ENCODE measurements around the gene MAPK13.

MAPK13 gene

DNA sequence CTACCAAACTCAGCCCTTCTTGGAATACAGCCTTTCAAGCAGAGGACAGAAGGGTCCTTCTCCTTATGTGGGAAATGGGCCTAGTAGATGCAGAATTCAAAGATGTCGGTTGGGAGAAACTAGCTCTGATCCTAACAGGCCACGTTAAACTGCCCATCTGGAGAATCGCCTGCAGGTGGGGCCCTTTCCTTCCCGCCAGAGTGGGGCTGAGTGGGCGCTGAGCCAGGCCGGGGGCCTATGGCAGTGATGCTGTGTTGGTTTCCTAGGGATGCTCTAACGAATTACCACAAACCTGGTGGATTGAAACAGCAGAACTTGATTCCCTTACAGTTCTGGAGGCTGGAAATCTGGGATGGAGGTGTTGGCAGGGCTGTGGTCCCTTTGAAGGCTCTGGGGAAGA is 9.1 kb downstream of the MAPK13 start:
- Mint-ChIP-seq H3K4me1 (peaks cover 31 to 47% of the 10 kb centered on the region in 2 donors), H3K9me3 (no peaks in the 10 kb centered on the region), H3K4me3 (no peak overlapping the region), H3K27ac (no peak overlapping the region), H3K36me3 (peaks cover 39 to 67% of the 10 kb centered on the region in 2 donors), H3K27me3 (no peaks in the 10 kb centered on the region)
- ATAC-seq (replicated peaks) (no peak), DNase-seq (no peak)

DNA sequence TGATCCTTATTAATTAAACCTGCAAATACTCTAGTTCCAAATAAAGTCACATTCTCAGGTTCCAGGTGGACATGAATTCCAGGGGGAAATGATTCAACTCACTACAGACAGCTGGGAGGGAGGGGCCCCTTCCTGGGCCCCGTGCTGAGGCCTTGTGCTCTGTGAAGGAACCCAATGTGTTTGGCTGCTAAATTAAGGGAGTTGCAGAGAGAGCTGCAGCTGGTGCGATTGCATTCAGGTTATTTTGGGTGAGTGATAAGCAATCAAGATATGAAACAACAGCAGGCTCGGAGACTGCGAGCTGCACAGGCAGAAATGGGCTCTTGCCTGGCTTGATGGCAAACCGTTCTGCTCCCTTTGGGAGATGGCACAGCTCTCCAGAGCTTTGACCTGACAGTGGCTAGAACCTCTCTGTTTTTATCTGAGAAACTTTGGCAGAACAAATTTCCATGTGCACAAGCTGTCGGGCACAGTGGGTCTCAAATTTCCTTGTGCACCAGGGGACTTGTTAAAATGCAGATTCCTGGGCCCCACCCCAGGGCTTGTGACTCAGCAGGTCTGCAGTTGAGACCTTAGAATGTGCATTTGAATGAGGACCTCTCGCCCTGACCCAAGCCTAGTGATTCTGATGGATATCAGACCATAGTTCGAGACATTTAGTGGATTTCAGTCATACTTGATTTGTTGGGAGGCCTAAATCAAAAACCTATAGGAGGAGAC is 9.8 kb downstream of the MAPK13 start:
- no peaks in the 10 kb centered on the region for H3K27me3 Mint-ChIP-seq
- peaks cover 28 to 40% of the 10 kb centered on the region in 2 donors for H3K4me1 Mint-ChIP-seq
- no peak for ATAC-seq (replicated peaks)
- peaks cover 35 to 61% of the 10 kb centered on the region in 2 donors for H3K36me3 Mint-ChIP-seq
- no peak for DNase-seq
- peak overlapping the region; percentile 67 for H3K27ac Mint-ChIP-seq
- H3K9me3 Mint-ChIP-seq, result no peaks in the 10 kb centered on the region
- no peak overlapping the region for H3K4me3 Mint-ChIP-seq

DNA sequence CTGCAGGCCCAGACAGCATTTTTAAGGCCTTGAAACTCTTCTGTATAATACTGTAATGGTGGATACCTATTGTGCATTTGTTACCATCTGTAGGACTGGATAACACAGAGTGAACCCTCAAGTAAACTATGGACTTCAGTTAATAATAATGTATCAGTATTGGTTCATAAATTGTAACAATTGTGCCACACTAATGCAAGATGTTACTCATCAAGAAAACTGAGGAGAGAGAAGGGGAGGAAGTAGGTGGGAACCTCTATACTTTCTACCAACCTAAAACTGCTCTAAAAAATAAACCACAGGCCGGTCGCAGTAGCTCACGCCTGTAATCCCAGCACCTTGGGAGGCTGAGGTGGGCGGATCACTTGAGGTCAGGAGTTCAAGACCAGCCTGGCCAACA is 10.8 kb downstream of the MAPK13 start:
- no peak for ATAC-seq (replicated peaks)
- no peak overlapping the region for H3K27ac Mint-ChIP-seq
- DNase-seq, result no peak
- H3K27me3 Mint-ChIP-seq, result no peaks in the 10 kb centered on the region
- H3K4me1 Mint-ChIP-seq, result peaks cover 21 to 31% of the 10 kb centered on the region in 2 donors
- no peaks in the 10 kb centered on the region for H3K9me3 Mint-ChIP-seq
- H3K36me3 Mint-ChIP-seq, result peaks cover 29 to 52% of the 10 kb centered on the region in 2 donors
- H3K4me3 Mint-ChIP-seq, result no peak overlapping the region

DNA sequence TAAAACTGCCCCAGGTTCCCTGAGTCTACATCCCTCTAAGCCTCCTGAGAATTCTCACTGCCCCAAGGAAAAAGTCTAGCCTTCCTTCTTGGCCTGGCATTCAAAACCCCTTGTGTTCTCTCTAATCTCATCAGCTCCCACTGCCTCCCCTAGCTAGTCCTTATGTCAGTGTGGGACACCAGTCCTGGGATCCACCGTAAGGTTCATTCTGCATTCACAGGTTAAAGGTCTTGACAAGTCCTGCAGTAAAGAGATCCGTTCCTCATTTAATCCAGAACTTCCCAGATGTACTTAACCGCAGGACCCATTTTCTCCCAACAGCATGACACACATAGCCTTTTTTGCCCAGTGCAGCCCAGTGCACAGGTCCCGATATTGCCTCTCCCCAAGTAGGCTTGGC is 11.6 kb downstream of the MAPK13 start:
- Mint-ChIP-seq H3K27me3 (no peaks in the 10 kb centered on the region), H3K4me1 (peaks cover 17 to 28% of the 10 kb centered on the region in 2 donors), H3K9me3 (peaks cover 0 to under 1% of the 10 kb centered on the region in 2 donors), H3K4me3 (no peak overlapping the region), H3K36me3 (peaks cover 28 to 49% of the 10 kb centered on the region in 2 donors), H3K27ac (peak overlapping the region; percentile 70)
- DNase-seq (no peak), ATAC-seq (replicated peaks) (no peak)

DNA sequence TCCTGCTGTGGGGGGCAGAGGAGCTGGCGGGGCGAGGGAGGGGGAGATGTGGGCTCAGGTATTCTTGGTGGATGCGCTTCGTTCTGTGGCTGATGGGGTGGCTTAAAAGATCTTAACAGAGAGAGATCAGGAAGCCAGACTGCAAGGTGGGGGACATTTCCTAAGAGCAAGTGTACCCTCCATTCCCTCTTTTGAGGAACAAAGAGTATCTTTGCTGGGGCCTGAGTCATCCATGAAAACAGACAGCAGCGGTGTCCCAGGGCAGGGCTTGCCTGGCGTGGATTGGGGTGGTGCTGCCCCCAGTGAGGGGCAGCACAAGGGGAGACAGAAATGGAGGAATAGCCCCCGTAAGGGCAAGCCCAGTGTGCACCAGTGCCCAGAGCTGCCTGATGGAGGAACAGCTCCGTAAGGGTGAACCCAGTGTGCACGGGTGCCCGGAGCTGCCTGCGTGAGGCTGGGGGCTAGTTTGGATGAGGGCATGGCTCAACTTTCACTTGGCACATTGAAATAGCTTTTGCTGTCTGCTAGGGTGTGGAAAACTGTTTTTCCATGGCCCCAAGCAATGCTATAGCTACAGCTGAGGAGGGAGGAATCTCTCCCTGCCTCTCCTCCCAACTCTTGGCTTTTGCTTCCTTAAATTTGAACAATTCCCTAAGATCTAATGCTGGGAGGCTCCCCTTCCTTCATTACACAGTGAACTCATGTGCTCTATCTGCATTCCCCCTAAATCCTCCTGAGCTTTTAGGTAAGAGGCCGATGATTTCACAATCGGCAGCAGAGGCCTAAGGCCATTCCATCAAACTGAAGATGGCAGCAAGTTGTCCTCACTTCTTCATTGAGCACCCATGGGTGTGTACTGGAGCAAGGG is 12.9 kb downstream of the MAPK13 start:
- no peak overlapping the region for H3K27ac Mint-ChIP-seq
- peaks cover 24 to 42% of the 10 kb centered on the region in 2 donors for H3K36me3 Mint-ChIP-seq
- ATAC-seq (replicated peaks) (no peak), DNase-seq (no peak)
- H3K9me3 Mint-ChIP-seq, result peaks cover under 1 to 2% of the 10 kb centered on the region in 2 donors
- H3K4me1 Mint-ChIP-seq, result peaks cover 18 to 29% of the 10 kb centered on the region in 2 donors
- H3K27me3 Mint-ChIP-seq, result no peaks in the 10 kb centered on the region
- no peak overlapping the region for H3K4me3 Mint-ChIP-seq

DNA sequence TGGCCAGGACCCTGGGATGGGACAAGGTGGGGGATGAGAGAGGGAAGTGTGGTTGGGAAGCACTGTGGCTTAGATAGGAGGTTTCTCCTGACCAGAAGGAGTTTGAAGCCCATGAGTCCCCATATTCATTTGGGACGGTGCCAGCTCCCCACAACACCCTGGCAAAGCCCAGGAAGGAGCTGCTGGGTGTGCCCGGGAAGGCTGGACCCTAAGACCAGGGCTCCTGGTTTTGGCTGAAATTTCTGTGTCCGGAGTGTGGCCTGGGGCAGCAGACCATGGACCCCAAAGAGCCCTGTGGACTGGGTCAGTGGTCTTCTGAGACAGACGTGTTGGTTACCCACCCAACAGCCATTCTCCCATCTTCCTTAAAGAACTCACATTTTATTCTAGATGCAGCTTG is 15.2 kb downstream of the MAPK13 start:
- no peak for DNase-seq
- H3K4me1 Mint-ChIP-seq, result peaks cover 13 to 22% of the 10 kb centered on the region in 2 donors
- no peak overlapping the region for H3K27ac Mint-ChIP-seq
- H3K9me3 Mint-ChIP-seq, result peaks cover 7% of the 10 kb centered on the region in 2 donors
- peaks cover 19 to 29% of the 10 kb centered on the region in 2 donors for H3K36me3 Mint-ChIP-seq
- H3K27me3 Mint-ChIP-seq, result no peaks in the 10 kb centered on the region
- no peak for ATAC-seq (replicated peaks)
- H3K4me3 Mint-ChIP-seq, result no peak overlapping the region

DNA sequence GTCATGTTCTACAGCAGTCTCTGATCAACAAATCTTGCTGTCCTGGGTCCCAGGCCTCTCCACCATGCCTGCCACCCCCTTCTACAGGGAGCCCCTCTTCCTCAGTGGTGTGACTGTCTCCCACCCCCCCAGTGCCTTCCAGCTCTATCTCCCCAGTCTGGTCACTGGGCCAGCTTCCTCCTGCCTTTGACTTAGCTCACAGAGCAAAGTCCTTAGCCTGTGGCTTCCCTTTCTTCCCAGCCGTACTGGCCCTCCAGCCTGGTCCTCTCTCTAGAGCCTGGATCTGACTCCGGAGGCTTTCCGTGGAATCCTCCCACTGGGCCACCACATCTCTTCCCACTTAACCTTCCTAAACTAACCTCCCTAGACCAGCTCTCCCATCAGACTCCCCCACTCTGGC is 17.0 kb downstream of the MAPK13 start:
- H3K4me1 Mint-ChIP-seq, result peaks cover 8 to 15% of the 10 kb centered on the region in 2 donors
- no peak overlapping the region for H3K4me3 Mint-ChIP-seq
- H3K27me3 Mint-ChIP-seq, result no peaks in the 10 kb centered on the region
- H3K9me3 Mint-ChIP-seq, result peaks cover 7% of the 10 kb centered on the region in 2 donors
- DNase-seq, result no peak
- no peak for ATAC-seq (replicated peaks)
- H3K27ac Mint-ChIP-seq, result peak overlapping the region; percentile 70
- peaks cover 11 to 18% of the 10 kb centered on the region in 2 donors for H3K36me3 Mint-ChIP-seq

DNA sequence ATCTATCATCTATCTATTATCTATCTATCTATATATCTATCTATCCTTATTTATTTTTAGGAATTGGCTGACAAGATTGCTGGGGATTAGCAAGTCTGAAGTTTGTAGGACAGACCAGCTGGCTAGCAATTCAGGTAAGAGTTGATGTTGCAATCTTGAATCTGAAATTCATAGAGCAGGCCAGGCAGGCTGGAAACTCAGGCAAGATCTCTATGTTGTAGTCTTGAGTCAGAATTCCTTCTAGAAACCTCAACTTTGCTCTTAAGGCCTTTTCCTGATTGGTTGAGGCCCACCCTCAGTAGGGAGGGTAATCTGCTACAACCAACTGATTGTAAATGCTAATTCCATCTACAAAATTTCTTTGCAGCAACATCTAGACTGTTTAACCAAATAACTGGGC is 19.2 kb downstream of the MAPK13 start:
- peaks cover 7 to 13% of the 10 kb centered on the region in 2 donors for H3K4me1 Mint-ChIP-seq
- ATAC-seq (replicated peaks) (no peak), DNase-seq (no peak)
- H3K27ac Mint-ChIP-seq, result no peak overlapping the region
- H3K4me3 Mint-ChIP-seq, result no peak overlapping the region
- H3K27me3 Mint-ChIP-seq, result no peaks in the 10 kb centered on the region
- peaks cover 7 to 8% of the 10 kb centered on the region in 2 donors for H3K9me3 Mint-ChIP-seq
- H3K36me3 Mint-ChIP-seq, result peaks cover 11 to 19% of the 10 kb centered on the region in 2 donors

DNA sequence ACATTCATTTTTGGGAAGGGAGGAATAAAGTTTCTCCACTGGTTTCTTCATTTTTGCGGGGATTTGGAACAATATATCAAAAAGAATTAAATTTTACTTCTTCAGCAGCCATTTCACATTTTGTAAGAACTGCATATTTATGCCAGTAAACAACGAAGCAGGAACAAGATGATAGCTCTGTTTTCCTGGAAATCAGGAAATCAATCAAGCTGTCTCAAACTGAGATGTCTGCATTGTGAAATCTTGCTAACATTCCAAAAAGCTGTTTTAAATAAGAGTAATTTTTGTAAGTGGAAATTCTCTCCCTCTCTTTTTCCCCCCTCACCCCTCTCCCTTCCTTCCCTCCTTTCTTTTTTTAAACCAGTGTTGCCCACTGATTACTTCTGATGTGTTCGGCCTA is 20.0 kb downstream of the MAPK13 start:
- no peak overlapping the region for H3K27ac Mint-ChIP-seq
- ATAC-seq (replicated peaks) (no peak), DNase-seq (no peak)
- peaks cover 7 to 13% of the 10 kb centered on the region in 2 donors for H3K4me1 Mint-ChIP-seq
- H3K9me3 Mint-ChIP-seq, result peaks cover 7 to 8% of the 10 kb centered on the region in 2 donors
- peaks cover 15 to 26% of the 10 kb centered on the region in 2 donors for H3K36me3 Mint-ChIP-seq
- no peaks in the 10 kb centered on the region for H3K27me3 Mint-ChIP-seq
- H3K4me3 Mint-ChIP-seq, result no peak overlapping the region

DNA sequence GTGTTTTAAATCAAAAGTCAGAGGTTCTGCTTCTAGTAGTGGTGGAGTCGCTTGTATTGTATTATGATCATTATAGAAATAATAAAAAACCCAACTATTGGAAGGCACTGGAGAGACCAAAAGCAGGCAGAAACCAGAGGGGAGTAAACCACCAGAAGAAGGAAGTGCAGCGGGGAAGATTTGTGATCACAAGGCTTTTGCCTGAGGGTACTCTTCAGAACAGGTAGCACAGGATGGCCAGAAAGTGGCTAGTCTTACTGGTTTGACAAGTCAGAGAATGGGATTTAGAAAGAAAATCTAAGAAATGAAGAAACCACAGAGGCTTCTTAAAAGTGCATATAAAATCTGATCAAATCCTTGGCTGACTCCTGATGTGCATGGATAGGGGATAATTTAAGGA is 24.0 kb downstream of the MAPK13 start:
- Mint-ChIP-seq H3K27ac (no peak overlapping the region), H3K4me3 (no peak overlapping the region), H3K27me3 (no peaks in the 10 kb centered on the region), H3K4me1 (no peaks in the 10 kb centered on the region), H3K9me3 (peaks cover 5 to 11% of the 10 kb centered on the region in 2 donors), H3K36me3 (peaks cover 17 to 24% of the 10 kb centered on the region in 2 donors)
- DNase-seq, result no peak
- ATAC-seq (replicated peaks), result no peak

DNA sequence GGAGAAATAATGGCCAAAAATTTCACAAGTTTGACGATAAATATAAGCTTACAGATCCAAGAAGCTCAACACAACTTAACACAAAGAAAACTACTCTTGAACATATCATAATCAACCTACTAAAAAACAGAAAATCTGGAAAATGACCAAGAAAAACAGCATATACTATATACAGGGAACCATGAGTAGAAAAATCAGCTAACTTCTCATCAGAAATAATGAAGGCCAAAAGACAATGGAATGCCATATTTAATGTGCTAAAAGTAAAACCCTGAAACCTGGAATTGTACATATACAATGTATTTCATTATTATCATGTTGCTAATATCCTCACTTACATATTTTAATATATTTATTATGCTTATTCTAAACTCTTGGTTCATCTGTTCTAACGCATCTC is 25.3 kb downstream of the MAPK13 start:
- H3K9me3 Mint-ChIP-seq, result peaks cover 5 to 13% of the 10 kb centered on the region in 2 donors
- DNase-seq (no peak), ATAC-seq (replicated peaks) (no peak)
- no peaks in the 10 kb centered on the region for H3K27me3 Mint-ChIP-seq
- H3K36me3 Mint-ChIP-seq, result peaks cover 24 to 33% of the 10 kb centered on the region in 2 donors
- H3K27ac Mint-ChIP-seq, result no peak overlapping the region
- no peaks in the 10 kb centered on the region for H3K4me1 Mint-ChIP-seq
- H3K4me3 Mint-ChIP-seq, result no peak overlapping the region

DNA sequence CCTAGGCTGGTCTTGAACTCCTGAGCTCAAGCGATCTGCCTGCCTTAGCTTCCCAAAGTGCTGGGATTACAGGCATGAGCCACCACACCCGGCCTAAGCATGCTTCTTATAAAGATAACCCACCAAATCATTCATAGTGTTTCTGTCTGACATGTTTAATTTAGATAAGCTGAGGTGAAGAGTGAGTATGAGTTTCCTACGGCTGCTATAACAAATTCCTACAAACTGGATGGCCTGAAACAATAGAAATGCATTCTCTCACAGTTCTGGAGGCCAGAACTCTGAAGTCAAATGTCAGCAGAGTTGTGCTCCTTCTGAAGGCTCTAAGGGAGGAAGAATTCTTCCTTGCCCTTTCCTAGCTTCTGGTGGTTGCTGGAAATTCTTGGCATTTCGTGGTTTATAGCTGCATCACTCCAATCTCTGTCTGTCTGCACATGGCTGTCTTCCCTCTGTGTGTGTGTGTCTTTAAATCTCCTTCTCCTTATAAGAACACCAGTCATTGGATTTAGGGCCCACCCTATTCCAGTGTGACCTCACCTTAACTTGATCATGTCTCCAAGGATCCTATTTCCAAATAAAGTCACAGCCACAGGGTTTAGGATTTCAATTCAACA is 29.9 kb downstream of the MAPK13 start:
- ATAC-seq (replicated peaks) (no peak), DNase-seq (no peak)
- Mint-ChIP-seq H3K4me3 (no peak overlapping the region), H3K4me1 (no peaks in the 10 kb centered on the region), H3K27me3 (no peaks in the 10 kb centered on the region), H3K27ac (no peak overlapping the region), H3K9me3 (peaks cover 5 to 12% of the 10 kb centered on the region in 2 donors), H3K36me3 (peaks cover 17 to 23% of the 10 kb centered on the region in 2 donors)

DNA sequence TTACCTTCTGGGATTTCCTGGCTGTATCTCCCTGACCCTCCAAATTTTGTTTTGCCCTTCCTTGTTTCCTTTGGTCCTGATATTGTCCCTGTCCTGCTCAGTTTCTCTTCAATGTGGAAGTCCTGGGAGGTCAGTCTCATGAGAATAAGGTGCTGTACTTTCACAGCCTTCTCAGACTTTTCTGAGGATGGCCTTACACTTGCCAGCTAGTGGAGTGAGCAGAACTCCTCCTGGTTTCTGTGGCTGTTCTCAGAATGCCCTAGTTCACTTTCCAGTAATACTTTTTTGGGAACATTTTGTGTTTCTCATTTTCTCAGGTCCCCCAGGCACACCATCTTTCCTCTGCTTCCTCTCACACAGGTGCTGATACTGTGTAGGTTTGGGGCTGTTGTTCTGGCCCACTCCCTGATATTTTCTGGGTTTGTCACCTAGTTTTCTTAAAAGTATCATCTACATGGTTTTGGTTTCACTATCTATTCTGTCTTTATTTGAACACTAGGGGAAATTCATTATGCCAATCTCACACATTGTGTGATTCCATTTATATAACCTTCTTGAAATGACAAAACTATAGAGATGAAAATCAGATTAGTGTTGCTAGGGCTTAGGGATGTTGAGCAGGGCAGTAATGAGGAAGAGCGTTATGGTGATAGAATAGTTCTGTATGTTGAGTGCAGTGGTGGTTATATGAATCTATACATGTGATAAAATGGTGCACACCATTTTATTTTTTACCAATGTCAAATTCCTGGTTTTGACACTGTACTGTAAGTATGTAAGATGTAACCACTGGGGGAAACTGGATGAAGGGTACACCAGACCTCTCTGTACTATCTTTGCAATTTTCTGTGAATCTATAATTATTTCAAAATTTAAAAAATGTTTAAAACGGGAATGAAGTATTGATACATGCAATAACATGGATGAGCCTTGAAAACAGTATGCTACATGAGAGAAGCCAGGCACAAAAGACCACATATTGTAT is 39.0 kb downstream of the MAPK13 start:
- DNase-seq (no peak), ATAC-seq (replicated peaks) (peak; percentile 14 to 36)
- Mint-ChIP-seq H3K27me3 (no peaks in the 10 kb centered on the region), H3K36me3 (peaks cover 6 to 10% of the 10 kb centered on the region in 2 donors), H3K4me1 (peaks cover 12 to 19% of the 10 kb centered on the region in 2 donors), H3K9me3 (no peaks in the 10 kb centered on the region), H3K27ac (no peak overlapping the region), H3K4me3 (no peak overlapping the region)
